Cardiac fibroblast (primary cell): ENCODE results near the gene AKAP13.
A peak's percentile ranks its signal among the peaks of the same experiment; 100 is the strongest.

Experiments
- DNase-seq, 2 donors: peaks; one replicate each; pipeline versions ENCODE4 v3.0.0 to v3.0.0-alpha.2; 2010; ENCODE audit warnings: low read depth in 2 of 2
- H3K4me3 ChIP-seq, 2 donors: replicated peaks in 1 of 2; 1 replicate in 1 of 2; 2 replicates in 1 of 2; pipeline ENCODE4 v1.5.1; 2011; ENCODE audit warnings: low read depth in 2 of 2, low read length in 2 of 2, mild to moderate bottlenecking in 2 of 2, moderate library complexity in 1 of 2
- CTCF ChIP-seq: IDR thresholded peaks from one replicate; pipeline ENCODE4 v1.5.1; 2011; ENCODE audit warnings: low read depth, mild to moderate bottlenecking, low read length, inconsistent platforms

The AKAP13 gene

GRCh38 chr15:85557385-85557784 lies 177.0 kb downstream of the AKAP13 start:
- DNase-seq, result no peak
- H3K4me3 ChIP-seq, result no peak overlapping the region
- TF ChIP-seq CTCF, result no peak

- no peak for TF ChIP-seq CTCF
- H3K4me3 ChIP-seq, result no peak overlapping the region
- DNase-seq, result peak in 1 of 2 donors; percentile 26
Measured at GRCh38 chr15:85558848-85559247, 178.4 kb downstream of the AKAP13 start.

GRCh38 chr15:85559530-85559929 lies 179.1 kb downstream of the AKAP13 start:
- H3K4me3 ChIP-seq, result no peak overlapping the region
- TF ChIP-seq CTCF, result no peak
- no peak for DNase-seq

- DNase-seq, result no peak
- H3K4me3 ChIP-seq, result no peak overlapping the region
- TF ChIP-seq CTCF, result no peak
Measured at GRCh38 chr15:85562824-85563223, 182.4 kb downstream of the AKAP13 start.

GRCh38 chr15:85563328-85563727 lies 182.9 kb downstream of the AKAP13 start:
- TF ChIP-seq CTCF, result no peak
- DNase-seq, result peak; percentile 75 to 88
- H3K4me3 ChIP-seq, result no peak overlapping the region

- no peak overlapping the region for H3K4me3 ChIP-seq
- DNase-seq, result no peak
- TF ChIP-seq CTCF, result no peak
Measured at GRCh38 chr15:85563731-85564130, 183.3 kb downstream of the AKAP13 start.

GRCh38 chr15:85564686-85565085 lies 184.3 kb downstream of the AKAP13 start:
- DNase-seq, result no peak
- no peak overlapping the region for H3K4me3 ChIP-seq
- no peak for TF ChIP-seq CTCF
